BE2C (cell line): Measurements from ENCODE around the gene CLEC17A.

Experiments
- DNase-seq: peaks from one replicate; pipeline ENCODE4 v3.0.0-alpha.2; 2020
- H3K27me3 ChIP-seq: fragments of 250-450 bp; sonication (Bioruptor Pico); 2 replicates; pipeline ENCODE4 v1.5.1; 2020; ENCODE audit warnings: mild to moderate bottlenecking
- H3K36me3 ChIP-seq: fragments of 250-450 bp; sonication (Bioruptor Pico); 2 replicates; pipeline ENCODE4 v1.5.1; 2020; ENCODE audit warnings: mild to moderate bottlenecking
- H3K4me1 ChIP-seq: fragments of 250-450 bp; sonication (Bioruptor Pico); 2 replicates; pipeline ENCODE4 v1.5.1; 2020
- H3K4me3 ChIP-seq: 2 replicates; pipeline ENCODE4 v1.5.1; 2011; ENCODE audit warnings: low read depth, low read length
- H3K9me3 ChIP-seq: fragments of 250-450 bp; sonication (Bioruptor Pico); 2 replicates; pipeline ENCODE4 v1.5.1; 2020
- TF ChIP-seq, protein P1 (sequence below): IDR thresholded peaks from 2 replicates; pipeline ENCODE4 v1.5.1; 2012; ENCODE audit warnings: mild to moderate bottlenecking, low read depth, low read length

Gene CLEC17A

DNA sequence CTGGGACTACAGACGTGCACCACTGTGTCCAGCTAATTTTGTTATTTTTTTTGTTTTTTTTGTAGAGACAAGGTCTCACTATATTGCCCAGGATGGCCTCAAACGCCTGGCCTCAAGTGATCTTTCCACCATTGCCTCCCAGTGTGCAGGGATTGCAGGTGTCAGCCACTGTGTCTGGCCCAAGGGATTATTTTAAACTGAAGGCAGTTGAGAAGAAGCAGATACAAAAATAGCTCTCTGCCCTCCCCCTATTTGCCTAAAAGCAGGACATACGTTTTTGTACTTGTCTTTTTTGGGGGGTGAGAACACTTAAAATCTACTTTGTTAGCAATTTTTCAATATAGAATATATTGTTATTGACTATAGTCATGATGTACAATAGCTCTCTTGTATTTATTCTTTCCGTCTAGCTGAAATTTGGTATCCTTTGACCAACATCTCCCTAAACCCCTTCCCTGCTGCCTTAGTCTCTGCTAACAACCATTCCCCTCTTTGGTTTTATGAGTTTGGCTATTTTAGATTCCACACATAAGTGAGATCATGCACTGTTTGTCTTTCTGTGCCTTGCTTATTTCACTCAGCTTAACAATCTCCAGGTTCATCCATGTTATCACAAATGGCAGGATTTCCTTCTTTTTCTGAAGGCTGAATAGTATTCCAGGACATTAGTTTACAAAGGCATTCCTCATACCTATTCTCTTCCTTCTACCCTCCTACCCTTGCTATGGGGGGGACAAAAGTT, 56.8 kb downstream of the CLEC17A start:
- Histone ChIP-seq H3K36me3 (no peaks in the 10 kb centered on the region), H3K4me1 (no peaks in the 10 kb centered on the region), H3K4me3 (no peak overlapping the region), H3K27me3 (peaks cover under 1% of the 10 kb centered on the region), H3K9me3 (peaks cover 4% of the 10 kb centered on the region)
- DNase-seq, result no peak
- TF ChIP-seq, protein P1, sequence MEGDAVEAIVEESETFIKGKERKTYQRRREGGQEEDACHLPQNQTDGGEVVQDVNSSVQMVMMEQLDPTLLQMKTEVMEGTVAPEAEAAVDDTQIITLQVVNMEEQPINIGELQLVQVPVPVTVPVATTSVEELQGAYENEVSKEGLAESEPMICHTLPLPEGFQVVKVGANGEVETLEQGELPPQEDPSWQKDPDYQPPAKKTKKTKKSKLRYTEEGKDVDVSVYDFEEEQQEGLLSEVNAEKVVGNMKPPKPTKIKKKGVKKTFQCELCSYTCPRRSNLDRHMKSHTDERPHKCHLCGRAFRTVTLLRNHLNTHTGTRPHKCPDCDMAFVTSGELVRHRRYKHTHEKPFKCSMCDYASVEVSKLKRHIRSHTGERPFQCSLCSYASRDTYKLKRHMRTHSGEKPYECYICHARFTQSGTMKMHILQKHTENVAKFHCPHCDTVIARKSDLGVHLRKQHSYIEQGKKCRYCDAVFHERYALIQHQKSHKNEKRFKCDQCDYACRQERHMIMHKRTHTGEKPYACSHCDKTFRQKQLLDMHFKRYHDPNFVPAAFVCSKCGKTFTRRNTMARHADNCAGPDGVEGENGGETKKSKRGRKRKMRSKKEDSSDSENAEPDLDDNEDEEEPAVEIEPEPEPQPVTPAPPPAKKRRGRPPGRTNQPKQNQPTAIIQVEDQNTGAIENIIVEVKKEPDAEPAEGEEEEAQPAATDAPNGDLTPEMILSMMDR, result no peak

DNA sequence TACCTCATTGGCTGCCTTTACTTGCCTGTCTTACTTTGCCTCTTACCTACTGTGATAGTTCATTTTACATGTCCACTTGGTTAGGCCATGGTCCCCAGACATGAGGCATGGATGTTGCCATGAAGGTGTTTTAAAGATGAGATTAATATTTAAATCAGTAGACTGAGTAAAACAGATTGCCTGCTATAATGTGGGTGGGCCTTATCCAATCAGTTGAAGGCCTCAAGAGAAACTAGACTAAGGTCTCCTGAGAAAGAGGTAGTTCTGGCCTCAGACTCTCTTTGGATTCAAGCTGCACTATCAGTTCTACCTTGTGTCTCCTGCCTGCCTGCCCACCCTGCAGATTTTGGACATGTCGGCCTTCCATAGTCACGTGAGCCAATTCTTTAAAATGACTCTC, 65.6 kb downstream of the CLEC17A start:
- no peaks in the 10 kb centered on the region for H3K4me1 ChIP-seq
- no peaks in the 10 kb centered on the region for H3K9me3 ChIP-seq
- TF ChIP-seq, protein P1, result no peak

DNA sequence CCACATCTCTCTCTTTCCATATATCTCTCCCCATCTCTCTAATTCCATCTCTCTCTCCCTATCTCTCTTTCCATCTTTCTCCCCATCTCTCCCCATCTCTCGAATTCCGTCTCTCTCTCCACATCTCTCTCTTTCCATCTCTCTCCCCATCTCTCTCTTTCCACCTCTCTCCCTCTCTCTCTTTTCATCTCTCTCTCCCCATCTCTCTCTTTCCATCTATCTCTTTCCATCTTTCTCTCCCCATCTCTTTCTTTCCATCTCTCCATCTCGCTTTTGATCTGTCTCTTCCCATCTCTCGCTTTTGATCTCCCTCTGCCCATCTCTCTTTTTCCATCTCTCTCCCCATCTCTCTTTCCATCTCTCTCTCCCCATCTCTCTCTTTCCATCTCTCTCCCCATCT, 66.1 kb downstream of the CLEC17A start:
- no peaks in the 10 kb centered on the region for H3K27me3 ChIP-seq
- no peaks in the 10 kb centered on the region for H3K4me1 ChIP-seq
- TF ChIP-seq, protein P1, result no peak
- DNase-seq, result no peak
- no peaks in the 10 kb centered on the region for H3K36me3 ChIP-seq
- H3K9me3 ChIP-seq, result no peaks in the 10 kb centered on the region
- no peak overlapping the region for H3K4me3 ChIP-seq

More for the DNA sequence above, 65.6 kb downstream of the CLEC17A start:
- DNase-seq, result no peak
- Histone ChIP-seq H3K4me3 (no peak overlapping the region), H3K27me3 (no peaks in the 10 kb centered on the region), H3K36me3 (no peaks in the 10 kb centered on the region)

DNA sequence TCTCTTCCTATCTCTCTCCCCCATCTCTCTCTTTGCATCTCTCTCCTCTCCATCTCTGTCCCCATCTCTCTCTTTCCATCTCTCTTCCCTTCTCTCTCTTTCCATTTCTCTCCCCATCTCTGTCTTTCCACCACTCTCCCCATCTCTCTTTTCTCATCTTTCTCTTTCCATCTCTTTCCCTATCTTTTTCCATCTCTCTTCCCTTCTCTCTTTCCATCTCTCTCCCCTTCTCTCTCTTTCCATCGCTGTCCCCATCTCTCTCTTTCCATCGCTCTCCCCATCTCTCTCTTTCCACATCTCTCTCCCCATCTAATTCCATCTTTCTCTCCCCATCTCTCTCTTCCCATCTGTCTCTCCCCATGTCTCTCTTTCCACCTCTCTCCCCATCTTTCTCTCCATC, 67.3 kb downstream of the CLEC17A start:
- Histone ChIP-seq H3K4me3 (no peak overlapping the region), H3K36me3 (no peaks in the 10 kb centered on the region), H3K4me1 (no peaks in the 10 kb centered on the region), H3K27me3 (no peaks in the 10 kb centered on the region), H3K9me3 (no peaks in the 10 kb centered on the region)
- no peak for DNase-seq
- TF ChIP-seq, protein P1, result no peak

DNA sequence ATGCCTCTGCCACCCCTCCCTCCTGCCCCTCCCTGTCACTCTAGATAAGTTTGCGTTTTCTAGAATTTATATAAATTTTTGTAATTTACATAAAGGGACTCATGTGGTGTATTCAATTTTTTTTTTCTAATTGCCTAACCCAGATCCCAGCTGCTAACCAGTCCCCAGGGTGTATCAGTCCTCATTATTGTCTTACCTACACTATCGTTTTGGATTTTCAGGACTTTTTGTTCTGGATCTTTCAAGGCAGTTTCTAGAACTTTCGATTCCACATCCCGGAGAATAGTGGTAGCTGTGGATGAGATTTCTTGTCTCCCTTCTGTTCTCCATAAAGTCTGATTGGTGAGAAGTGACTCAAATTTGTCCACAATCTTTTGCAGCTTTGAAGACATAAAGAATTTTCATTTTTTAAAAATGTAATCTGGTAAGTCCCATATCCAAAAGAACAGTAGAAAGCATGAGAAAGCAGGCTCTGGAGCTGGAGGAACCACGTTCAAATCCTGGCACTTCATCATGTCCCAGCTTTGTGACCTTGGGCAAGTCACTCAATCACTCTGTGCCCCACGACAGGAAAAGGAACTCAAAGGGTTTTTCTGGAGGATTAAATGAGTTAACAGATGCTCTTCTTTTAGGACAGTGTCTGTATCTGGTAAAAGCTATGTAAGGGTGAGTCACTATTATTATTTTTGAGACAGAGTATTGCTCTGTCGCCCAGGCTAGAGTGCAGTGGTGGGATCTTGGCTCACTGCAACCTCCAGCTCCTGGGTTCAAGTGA, 72.1 kb downstream of the CLEC17A start:
- Histone ChIP-seq H3K27me3 (peaks cover 17% of the 10 kb centered on the region), H3K4me1 (no peaks in the 10 kb centered on the region), H3K36me3 (no peaks in the 10 kb centered on the region), H3K9me3 (no peaks in the 10 kb centered on the region), H3K4me3 (no peak overlapping the region)
- TF ChIP-seq, protein P1, result no peak
- no peak for DNase-seq

DNA sequence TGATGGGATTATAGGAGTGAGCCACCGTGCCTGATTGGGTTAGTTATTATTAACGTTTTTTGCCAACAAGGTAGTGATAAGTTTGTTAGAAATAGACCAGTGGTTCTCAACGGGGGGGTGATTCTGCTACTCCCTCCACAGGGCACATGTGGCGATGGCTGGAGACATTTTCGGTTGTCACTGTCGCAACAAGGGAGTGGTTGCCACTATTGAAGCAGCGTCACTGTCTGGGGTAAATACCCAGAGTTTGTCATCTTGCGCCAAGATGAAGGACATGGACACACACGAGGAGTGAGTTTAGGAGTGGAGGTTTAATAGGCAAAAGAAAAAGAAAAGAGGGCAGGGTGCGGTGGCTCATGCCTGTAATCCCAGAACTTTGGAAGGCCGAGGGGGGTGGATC, 72.8 kb downstream of the CLEC17A start:
- Histone ChIP-seq H3K36me3 (no peaks in the 10 kb centered on the region), H3K4me1 (no peaks in the 10 kb centered on the region), H3K4me3 (no peak overlapping the region), H3K27me3 (peaks cover 22% of the 10 kb centered on the region), H3K9me3 (no peaks in the 10 kb centered on the region)
- TF ChIP-seq, protein P1, result no peak
- DNase-seq, result no peak
